Body of pancreas (tissue), 4 donors: ENCODE measurements around the gene TRIM71.

ENCODE experiments used
- CTCF ChIP-seq, 7 experiments: fragments of 450-650 bp in 4 of 7; fragments of 200-600 bp in 3 of 7; sonication (generic) in 3 of 7; IDR thresholded peaks; one replicate each; pipeline ENCODE4 v1.5.1; 2016 to 2019; ENCODE audit warnings: antibody characterized with exemption in 7 of 7
- POLR2A ChIP-seq, 3 donors: fragments of 450-650 bp; IDR thresholded peaks; one replicate each; pipeline ENCODE4 v1.6.1; 2016; ENCODE audit warnings: antibody characterized with exemption in 3 of 3, mild to moderate bottlenecking in 2 of 3

- no peak for TF ChIP-seq CTCF (IDR thresholded peaks at IDR 0.05)
- TF ChIP-seq POLR2A (IDR thresholded peaks at IDR 0.05), result no peak
Measured at GRCh38 chr3:32837366-32837765, 19.6 kb downstream of the TRIM71 start.
